ENCODE data around the gene INTS11. TPM values are rescaled to one million over a fixed set of nuclear protein-coding genes. Genes with fewer than 3 reads are reported as not detected.

The INTS11 gene
- total RNA-seq, 1 donor from 2014 or later: 66.3 TPM

GRCh38 chr1:1272341-1273208, 51.9 kb downstream of the INTS11 start:
- H3K36me3 ChIP-seq (ENCODE audit: control insufficient read depth, insufficient read depth, low read length): peaks cover 9% of the 10 kb centered on the region
- FAIRE-seq (no peak), DNase-seq (ENCODE audit: low read depth) (peak; percentile 32)
- no peaks in the 10 kb centered on the region for H3K27me3 ChIP-seq (ENCODE audit: control insufficient read depth, insufficient read depth, low read length)
- H3K4me3 ChIP-seq (ENCODE audit: low read depth, low read length): peak overlapping the region; percentile 85
- TF ChIP-seq, protein P1, sequence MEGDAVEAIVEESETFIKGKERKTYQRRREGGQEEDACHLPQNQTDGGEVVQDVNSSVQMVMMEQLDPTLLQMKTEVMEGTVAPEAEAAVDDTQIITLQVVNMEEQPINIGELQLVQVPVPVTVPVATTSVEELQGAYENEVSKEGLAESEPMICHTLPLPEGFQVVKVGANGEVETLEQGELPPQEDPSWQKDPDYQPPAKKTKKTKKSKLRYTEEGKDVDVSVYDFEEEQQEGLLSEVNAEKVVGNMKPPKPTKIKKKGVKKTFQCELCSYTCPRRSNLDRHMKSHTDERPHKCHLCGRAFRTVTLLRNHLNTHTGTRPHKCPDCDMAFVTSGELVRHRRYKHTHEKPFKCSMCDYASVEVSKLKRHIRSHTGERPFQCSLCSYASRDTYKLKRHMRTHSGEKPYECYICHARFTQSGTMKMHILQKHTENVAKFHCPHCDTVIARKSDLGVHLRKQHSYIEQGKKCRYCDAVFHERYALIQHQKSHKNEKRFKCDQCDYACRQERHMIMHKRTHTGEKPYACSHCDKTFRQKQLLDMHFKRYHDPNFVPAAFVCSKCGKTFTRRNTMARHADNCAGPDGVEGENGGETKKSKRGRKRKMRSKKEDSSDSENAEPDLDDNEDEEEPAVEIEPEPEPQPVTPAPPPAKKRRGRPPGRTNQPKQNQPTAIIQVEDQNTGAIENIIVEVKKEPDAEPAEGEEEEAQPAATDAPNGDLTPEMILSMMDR (IDR thresholded peaks at IDR 0.05; ENCODE audit: insufficient read depth, low read length, severe bottlenecking): no peak

DNA sequence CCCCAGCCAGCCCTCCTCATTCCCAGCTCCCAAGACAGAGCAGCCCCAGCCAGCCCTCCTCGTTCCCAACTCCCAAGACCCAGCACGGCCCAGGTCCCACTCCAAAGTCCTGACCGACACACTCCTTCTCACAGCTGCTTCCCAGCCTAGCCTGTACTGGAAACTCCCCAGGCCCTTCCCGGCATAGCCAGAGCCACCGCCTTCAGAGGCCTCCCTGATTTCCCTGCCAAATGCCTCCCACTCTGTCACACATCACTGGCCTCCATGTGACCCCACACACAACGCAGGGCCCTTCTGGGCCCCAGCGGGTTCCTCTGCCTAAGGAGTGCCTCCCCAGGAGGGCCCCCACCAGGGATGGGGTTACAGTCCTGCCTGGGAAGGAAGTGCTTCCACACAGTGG, 53.6 kb downstream of the INTS11 start:
- no peak overlapping the region for H3K4me3 ChIP-seq (ENCODE audit: low read depth, low read length)
- H3K36me3 ChIP-seq (ENCODE audit: control insufficient read depth, insufficient read depth, low read length): peaks cover 15% of the 10 kb centered on the region

GRCh38 chr1:1268284-1268682, 56.2 kb downstream of the INTS11 start:
- TF ChIP-seq, protein P1 (IDR thresholded peaks at IDR 0.05; ENCODE audit: insufficient read depth, low read length, severe bottlenecking): no peak
- H3K27me3 ChIP-seq (ENCODE audit: control insufficient read depth, insufficient read depth, low read length): no peaks in the 10 kb centered on the region
- H3K4me3 ChIP-seq (ENCODE audit: low read depth, low read length): no peak overlapping the region
- DNase-seq (ENCODE audit: low read depth): no peak
- H3K36me3 ChIP-seq (ENCODE audit: control insufficient read depth, insufficient read depth, low read length): peaks cover 18% of the 10 kb centered on the region
- FAIRE-seq: no peak

More for the DNA sequence above, 53.6 kb downstream of the INTS11 start:
- no peaks in the 10 kb centered on the region for H3K27me3 ChIP-seq (ENCODE audit: control insufficient read depth, insufficient read depth, low read length)
- DNase-seq (ENCODE audit: low read depth) (no peak), FAIRE-seq (no peak)
- TF ChIP-seq, protein P1 (IDR thresholded peaks at IDR 0.05; ENCODE audit: insufficient read depth, low read length, severe bottlenecking): no peak

DNA sequence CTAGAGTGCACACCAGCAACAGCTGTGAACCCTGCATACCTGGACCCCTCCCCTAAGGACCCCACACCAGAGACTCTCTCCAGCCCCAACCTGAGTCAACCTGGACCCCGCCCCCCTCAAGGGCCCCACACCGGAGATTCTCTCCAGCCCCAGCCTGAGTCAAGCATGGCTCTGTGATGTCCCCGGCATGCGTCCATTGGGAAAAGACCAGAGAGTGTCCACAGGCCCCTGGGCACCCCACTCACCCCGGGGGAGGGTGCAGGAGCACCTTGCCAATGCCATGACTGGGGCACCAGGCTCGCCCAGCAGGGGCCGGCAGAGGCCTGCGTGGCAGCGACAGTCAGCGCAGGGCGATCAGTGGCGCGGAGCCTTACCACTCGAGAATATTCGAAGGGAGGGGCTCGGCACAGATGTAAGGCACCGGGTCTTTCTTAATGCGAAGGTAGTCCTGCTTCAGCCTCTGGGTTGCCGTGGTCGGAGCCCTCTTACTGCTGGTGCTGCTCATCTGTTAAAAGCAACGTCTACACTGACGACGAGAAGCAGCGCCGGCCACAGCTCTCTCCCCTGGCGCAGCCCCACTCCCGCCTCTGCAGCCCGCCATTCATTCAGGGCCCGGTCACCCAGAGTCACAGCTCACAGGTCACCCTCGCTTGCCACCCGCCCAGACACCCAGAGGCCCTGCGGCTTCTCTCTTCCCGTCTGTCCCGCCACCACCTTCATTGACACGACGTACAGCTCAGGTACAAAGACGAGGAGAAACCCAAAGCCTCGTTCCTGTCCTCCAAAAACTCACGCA, 56.8 kb downstream of the INTS11 start:
- Histone ChIP-seq H3K27me3 (ENCODE audit: control insufficient read depth, insufficient read depth, low read length) (no peaks in the 10 kb centered on the region), H3K36me3 (ENCODE audit: control insufficient read depth, insufficient read depth, low read length) (peaks cover 24% of the 10 kb centered on the region), H3K4me3 (ENCODE audit: low read depth, low read length) (no peak overlapping the region)
- no peak for FAIRE-seq
- no peak for DNase-seq (ENCODE audit: low read depth)
- TF ChIP-seq, protein P1 (IDR thresholded peaks at IDR 0.05; ENCODE audit: insufficient read depth, low read length, severe bottlenecking): no peak

- TF ChIP-seq, protein P1 (IDR thresholded peaks at IDR 0.05; ENCODE audit: insufficient read depth, low read length, severe bottlenecking): peak; percentile 34
- FAIRE-seq (no peak), DNase-seq (ENCODE audit: low read depth) (peak; percentile 76)
- no peaks in the 10 kb centered on the region for H3K27me3 ChIP-seq (ENCODE audit: control insufficient read depth, insufficient read depth, low read length)
- no peak overlapping the region for H3K4me3 ChIP-seq (ENCODE audit: low read depth, low read length)
- H3K36me3 ChIP-seq (ENCODE audit: control insufficient read depth, insufficient read depth, low read length): peaks cover 31% of the 10 kb centered on the region
Measured at GRCh38 chr1:1264868-1265272, 59.6 kb downstream of the INTS11 start.
